A204.1 (cell line): ENCODE results near the gene UNC93B1.
"Not testable (repeated sequence)": the region's sequence is repeated elsewhere in the genome, so short reads cannot be mapped to it uniquely, and the experiment has no call there.

Experiments used
- FAIRE-seq: peaks from 2 replicates; lab custom pipeline; 2012; peaks lifted over from hg19 to GRCh38; lab: Jason Lieb, UNC

UNC93B1 gene

DNA sequence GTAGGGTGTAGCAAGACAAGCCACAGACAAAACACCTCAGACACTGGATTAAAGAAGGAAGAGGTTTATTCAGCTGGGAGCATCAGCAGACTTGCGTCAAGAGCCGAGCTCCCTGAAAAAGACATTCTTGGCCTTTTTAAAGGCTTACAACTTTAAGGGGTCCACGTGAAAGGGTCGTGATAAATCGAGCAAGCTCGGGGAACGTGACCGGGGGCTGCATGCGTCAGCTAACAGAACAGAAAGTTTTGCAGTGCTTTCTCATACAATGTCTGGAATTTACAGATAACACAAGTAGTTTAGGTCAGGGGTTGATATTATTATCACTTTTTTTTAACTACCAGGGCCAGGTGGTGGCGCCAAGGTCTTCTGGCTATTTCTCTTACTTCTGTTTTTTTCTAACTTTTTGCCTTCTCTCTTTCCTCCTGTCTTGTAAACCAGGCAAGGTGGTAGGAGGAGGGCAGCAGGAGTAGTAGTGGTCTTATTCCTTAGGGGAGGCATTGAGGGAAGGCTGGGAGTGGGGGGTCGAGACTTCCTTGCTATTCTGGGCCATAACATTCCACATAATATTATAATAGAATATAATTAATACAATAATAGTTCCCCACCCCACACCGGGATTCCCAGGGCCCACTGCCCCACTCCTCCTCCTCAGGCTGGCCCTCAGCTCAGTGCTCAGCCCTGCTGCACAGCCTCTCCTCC is 5.6 kb upstream of the UNC93B1 start:
- peak; percentile 56 for FAIRE-seq

DNA sequence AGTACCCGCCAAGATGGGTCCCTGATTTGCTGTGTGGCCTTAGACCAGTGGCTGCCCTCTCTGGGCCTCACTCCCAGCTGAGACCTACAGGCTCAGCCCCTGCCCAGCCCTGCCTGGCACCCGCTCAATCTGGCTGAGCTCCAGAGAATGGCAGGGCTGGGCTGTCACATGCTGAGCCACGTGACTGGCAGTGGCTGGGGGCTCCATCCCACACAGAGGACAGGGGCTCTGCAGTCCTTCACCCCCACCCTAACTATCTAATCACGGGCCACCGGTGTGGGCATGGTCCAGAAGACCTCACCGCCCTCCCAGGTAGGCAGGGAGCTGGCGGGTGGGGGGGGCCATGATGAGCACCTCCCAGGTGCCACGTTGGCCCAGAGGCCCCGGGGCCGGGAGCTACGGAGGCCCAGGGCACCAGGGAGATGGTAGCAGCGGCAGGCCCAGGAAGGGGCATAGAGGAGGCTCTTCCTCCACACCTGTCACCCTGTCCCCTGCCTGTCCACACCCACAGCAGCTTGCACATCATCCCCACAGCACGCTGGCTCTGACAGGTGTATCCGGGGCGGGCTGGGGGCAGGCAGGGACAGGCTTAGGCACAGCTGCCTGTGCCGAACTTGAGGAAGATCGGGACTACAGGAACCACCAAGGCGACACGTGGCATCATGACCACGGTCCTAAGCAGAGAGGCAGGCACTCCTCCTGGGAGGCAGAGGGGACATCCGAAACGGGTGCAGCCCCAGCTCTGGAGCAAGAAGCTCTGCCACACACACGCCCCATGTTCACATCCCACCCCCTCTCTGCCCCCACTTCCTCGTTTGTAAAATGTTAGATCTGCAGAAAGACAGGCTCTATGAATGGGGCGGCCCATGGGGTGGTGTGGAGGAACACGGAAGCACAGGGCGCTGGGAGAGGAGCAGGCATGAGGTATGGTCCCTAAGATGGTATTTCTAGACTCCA is 4.8 kb upstream of the UNC93B1 start:
- FAIRE-seq, result no peak

DNA sequence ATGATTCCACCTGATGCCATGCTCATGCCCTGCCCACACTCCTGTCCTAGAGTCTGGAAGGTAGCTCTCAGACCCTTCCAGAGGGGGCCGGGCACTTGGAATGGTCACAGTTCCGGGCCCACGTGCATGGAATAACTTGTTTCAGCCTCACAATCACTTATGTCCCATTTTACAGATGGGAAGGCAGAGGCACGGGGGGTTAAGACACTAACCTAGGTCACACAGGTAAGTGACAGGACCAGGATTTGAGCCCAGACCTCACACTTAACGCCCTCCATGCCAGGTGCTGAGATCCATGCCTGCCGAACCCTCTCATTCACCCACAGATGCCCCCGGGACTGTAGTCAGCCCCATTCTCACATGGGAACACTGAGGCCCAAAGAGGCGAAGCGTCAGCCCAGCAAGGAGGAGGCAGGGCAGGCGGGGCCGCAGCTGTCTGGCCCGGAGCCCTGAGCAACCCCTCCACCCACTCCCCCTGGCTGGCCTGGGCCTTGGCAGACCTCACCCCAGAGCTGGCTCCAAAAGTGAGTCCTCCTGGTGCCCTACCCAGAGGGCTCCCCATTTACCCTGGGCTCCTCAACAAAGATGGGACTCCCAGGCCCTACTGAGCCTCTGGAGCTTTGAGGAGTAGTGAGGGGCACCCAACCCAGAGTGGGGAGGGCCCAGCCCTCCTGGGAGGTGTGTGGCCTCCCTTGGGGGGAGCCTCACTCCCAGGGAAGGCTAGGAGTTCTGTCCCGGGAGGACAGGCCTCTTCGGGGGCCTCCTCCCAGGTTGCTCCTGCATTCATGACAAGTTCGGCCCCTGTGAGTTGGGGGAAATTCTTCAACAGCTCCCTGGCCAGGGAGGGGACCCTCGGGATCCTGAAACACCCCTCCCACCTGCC is 3.8 kb upstream of the UNC93B1 start:
- FAIRE-seq, result no peak

DNA sequence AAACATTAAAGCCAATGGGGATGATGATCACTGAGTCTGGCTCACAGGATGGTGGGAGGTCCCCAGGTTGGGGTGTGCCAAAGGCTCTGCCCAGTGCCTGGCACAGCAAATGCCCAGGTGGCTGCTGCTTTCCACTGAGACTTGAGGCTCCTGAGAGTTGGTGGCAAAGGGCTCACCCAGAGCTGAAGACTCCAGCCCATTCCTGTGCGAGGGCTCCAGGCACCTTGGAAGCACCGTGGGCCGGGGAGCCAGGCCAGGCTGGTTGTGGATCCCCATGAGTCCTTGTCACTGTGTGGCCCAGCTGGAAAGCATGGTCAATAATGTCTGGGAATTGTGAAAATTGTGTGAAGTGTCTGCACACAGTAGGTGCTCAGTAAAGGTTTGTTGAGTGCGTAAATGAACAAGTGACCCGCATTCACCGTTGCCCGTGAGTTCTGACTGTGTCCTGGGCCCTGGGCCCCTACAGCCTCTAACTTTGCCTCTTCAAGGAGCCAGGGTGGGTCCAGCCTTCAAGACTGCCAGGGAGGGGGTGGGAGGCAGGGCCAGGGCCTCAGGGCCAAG is 2.8 kb upstream of the UNC93B1 start:
- FAIRE-seq, result no peak

DNA sequence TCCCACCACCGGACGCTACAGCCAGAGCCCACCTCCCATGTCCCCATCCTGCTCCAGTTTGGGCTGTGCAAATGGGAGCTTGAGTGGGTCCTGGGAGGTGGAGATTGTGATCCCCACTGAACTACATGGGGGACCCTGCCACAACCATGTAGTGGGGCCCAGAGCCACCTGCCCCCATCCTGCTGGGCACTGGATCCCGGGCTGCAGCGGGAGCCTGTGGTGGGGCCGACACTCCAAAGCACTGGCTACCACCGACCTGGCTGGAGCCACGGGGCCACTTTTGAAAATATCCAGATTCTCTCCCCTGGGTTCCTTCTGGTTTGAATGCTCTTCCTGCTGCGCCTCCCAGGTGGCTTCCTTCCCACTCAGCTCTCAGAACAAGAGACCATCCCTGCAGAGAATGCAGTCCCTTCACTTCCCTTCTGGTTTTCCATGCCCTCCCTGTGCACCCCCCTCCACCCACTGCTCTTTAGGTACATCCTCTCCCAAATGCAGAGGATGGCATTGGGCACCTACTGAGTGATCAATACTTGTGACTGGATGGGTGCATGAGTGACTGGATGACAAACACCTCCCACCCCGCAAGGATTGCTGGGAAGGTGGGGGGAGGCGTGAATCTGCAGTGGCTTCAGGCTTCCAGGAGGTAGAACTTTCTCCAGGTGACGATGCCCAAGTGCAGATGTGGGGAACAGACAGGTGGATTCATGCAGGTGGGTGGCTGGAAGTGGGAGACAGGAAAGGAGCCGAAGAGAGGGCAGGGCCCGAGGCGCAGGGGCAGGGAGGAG is 846 bp upstream of the UNC93B1 start:
- no peak for FAIRE-seq

DNA sequence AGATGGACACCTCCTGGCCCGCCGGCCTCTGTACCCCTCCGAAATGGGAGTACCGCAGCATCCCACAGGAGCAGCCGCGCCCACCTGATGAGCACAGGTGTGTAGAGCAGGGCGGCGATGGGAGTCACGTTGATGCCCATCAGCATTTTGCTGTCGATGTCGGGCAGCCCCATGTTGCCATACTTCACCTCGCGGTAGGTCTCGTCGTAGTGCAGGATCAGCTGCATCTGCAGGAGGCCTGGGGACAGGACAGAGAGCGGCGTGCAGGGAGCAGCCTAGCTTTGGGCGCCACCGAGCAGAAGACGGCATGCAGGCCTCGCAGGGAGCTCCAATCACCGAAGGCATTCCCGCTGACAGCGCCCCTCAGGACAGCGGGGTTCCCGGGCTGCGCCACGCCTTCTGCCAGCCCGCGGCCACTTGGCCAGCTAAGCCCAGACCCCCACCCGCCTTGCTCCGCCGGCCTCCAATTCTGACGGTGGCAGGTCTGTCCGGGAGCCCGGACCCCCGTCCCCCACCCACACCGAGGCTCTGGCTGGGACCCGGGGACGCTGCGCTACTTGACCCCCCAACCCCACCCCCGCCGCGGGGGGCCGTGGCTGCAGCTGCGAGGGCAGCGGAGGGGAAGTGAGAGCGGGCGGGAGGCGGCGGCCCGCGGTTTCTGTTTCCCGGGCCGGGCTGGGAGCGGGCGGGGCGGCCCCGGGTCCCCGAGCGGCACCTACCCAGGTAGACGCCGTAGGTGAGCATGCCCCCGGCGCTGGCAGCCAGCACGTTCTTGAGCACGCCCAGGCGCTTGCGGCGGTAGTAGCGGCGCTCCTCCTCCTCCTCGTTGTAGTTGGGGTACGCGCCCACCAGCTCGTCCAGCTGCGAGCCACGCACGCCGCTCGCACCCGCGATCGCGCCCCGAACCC is 705 bp downstream of the UNC93B1 start:
- FAIRE-seq, result no peak

DNA sequence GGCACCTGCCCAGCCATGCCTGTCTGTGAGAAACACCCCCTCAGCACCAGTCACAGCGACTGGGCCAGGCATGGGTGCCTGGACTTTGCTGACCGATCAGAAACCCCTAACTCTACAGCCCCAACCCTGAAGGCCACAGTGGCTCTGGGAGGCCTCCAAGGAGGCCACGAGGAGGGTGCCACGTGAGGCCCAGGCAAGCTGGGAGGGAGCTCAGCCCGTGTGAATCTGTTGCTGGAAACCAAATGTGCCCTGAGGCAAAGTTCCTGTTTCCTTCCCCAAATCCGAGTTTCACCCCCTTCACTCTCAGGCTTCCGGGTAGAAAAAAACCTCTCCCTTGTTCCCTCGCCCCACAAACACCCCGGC is 1.3 kb downstream of the UNC93B1 start:
- no peak for FAIRE-seq

DNA sequence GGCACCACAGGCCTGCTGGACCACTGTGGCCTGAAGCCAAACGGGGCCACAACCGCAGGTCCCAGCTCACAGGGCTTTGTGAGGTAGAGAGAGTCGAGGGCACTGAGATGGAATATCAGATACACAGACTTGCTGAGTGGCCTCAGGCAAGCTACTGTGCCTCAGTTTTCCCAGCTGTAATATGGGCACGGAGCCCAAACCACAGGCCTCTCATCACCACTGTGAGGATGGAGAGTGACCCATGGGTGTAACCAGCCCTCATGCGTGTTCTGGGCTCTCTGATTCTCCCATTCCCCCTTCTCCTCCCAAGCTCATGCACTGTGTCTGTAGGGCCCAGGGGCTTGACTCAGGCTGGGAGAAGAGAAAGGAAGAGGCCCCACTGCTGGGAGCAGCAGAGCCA is 4.2 kb downstream of the UNC93B1 start:
- FAIRE-seq, result no peak

DNA sequence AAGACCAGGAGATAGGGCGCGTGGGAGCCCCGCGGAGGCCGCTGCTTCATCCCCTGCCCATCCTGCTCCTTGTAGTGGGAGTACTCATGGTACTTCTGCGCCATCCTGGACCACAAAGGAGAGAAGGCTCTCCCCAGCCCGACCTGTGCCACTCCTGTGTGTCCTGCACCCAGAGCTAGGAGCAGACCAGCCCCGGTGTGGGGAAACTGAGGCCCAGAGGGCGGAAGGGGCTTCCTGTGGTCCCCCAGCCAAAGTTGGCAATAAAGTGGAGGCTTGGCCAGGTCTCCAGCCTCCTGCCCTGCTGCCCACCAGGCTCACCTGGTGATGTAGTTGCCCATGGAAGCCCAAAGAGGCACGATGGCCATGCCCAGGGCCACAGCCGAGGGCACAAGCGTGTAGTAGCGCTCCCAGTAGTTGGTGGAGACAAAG is 4.7 kb downstream of the UNC93B1 start:
- no peak for FAIRE-seq

DNA sequence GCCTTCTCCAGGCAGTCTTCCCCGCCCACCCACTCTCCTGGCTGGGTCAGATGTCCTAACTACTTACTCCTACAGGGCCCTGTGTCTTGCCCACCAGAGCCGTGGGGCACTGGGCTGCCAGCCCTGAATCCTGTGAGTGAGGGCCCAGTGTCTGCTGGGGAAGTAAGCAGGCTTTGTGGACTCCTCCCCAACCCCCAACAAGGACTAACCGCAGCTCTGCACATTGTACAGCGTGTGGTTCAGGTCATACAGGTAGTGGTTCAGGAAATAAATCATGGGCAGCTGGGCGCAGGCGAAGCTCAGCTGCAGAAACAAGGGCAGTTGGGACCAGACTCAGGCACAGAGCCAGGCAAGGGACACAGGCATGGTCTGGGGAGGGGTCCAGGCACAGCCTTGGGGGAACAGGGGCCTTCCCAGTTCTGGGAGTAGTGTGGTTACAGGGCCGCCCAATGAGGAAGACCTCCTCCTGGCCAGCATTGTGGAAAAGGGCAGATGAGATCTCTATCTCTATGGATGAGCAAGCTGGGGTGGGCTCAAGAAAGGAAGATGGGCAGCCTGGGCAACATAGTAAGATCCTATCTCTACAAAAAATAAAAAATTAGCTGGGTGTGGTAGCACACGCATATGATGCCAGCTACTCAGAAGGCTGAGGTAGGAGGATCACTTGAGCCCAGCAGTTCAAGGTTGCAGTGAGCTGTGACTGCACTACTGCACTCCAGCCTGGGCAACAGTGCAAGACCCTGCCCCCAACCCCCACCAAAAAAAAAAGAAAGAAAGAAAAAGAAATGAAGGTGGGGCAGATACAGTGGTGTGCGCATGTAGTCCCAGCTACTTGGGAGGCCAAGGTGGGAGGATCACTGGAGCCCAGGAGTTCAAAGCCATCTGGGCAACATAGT is 5.5 kb downstream of the UNC93B1 start:
- no peak for FAIRE-seq

DNA sequence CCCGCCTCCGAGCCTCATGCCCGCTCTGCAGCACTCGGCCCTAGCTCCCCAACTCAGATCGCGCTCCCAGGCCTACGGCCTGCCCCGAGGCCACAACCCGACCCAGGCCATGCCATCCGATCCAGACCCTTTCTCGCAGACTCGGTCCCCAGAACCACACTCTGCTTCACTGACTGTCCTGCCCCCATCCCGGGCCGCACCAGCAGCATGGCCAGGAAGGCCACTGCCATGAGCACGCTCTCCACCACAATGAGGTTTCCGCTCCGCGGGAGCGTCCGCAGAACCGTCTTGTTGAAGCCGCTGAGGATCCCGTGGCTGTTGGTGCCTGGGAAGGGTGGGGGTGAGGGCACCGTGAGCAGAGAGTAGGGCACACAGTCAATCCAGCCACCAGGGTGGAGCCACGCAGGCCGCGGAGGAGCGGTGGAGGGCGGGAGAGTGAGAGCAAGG is 6.4 kb downstream of the UNC93B1 start:
- no peak for FAIRE-seq

DNA sequence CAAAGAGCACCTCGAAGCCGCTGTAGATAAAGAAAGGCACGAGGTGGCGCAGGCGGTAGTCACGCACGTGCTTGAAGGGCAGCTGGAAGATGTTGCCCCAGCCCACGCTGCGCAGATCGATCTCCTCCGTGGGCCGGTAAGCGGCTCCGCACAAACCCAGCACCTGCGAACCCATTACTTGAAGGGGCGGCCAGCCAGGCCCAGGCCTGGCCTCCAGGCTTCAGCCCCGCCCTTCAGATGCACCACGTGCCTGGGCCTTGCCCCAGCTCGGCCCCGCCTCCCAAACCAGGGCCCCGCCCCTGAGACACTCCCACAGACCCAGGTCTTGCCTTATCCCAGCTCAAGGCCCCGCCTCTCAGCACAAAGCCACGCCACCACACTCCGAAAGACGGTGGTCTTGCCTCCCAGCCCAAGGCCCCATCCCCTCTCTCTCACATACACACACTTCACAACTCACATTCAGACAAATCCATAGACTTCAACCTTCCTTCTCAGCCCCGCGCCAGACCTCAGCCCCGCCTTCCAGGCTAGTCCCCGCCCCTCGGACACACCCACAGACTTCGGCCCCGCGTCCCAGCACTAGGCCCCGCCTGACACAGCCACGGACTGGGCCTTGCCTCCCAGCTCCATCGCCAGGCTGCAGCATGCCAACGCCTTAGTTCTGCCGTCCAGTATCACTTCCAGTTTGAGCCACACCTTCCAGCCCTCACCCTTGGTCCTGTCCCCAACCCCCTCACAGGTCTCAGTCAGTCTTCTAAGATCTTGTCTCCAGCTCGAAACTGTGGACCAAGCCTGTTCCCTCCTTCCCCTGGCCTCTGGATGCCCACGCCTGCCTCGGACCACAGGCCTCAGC is 7.0 kb downstream of the UNC93B1 start:
- FAIRE-seq, result no peak

DNA sequence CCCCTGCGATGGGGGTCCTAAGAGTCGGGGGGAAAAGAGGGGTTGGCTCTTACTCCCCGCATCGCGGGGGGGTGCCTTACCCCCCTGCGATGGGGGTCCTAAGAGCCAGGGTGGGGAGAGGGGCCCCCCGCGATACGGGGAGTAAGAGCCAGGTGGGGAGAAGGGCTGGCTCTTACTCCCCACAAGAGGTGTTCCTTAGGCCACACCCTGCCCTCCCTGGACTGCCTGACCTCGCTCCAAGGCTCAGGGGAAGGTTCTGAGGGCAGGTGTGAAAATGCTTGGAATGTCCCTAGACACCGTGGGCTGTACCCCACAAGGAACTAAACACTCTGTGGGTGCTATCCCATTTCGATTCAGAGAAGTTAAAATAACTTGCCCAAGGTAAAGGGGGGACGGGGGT is 7.8 kb downstream of the UNC93B1 start:
- no peak for FAIRE-seq

DNA sequence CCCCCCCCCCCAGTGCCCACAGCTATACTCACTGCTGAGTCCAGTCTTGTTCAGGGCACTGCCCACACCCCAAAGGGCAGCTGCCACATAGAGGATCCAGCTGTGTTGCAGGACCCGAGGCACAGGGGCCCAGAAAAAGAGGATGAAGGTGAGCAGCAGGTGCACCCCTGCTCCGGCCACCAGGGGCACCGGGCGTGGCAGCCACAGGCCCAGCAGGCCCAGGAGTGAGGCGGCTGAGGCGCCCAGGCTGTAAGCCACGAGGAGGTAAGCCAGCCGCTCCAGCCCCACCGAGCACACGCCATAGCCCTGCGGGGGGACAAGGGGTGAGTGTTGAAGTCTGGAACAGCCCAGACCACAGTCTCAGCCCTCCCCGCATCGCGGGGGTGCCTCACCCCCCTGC is 8.3 kb downstream of the UNC93B1 start:
- not testable (repeated sequence) for FAIRE-seq

DNA sequence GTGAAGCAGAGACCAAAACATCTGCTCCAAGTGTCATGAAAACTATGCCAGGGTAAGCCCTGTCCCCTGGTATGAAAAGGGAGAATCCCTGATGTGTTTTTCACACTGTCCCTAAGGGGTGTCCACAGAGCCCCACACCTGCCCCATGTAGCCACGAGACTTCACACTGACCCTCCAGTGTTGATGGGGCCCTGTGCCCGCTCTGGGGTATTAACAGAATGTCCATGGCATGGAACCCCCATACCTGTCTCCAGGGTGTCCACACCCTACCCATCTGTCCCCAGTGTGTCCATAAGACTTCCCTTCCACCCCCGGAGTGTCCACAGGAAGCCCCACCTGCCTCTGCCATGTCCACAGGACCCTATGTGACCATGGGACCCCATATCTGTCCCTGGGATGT is 8.8 kb downstream of the UNC93B1 start:
- FAIRE-seq, result not testable (repeated sequence)

DNA sequence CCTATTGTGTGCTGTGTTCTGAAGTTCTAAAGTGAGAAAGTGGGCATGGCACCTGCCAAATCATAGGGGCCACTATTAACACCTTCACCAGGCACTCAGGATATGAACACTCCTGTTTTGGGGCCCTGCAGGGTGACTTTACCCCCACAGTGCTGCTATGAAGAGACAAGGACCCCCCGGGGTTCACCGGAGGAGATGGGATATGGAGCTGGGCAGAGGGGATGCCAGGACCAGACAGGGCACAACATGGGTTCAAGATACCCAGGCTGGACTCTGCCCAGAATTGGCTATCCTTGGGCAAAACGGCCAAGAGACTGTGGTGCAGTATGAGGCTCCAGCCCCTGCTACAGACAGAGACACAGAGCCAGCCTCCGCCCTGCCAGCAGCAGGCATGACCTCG is 9.5 kb downstream of the UNC93B1 start:
- not testable (repeated sequence) for FAIRE-seq

DNA sequence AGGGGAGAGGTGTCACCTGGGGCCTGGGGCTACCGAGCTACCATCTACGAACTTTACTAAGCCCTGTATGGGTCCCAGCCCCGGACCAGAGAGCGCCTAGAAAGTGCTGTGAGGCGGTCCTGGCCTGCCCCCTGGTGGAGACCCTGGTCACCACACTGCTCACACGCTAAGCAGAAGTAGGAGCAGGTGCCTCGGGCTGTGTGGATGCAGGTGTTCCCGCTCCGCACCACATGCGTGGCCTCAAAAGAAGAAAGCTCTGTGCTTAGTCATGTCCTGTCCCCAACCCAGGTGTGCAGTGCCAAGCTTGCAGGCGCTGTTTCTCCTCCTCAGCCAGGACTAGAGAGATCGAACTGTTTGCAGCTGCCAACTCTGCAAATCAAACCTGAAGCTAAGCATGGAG is 10.1 kb downstream of the UNC93B1 start:
- not testable (repeated sequence) for FAIRE-seq
